Lower lobe of right lung (tissue), 2 donors: Measurements from ENCODE around the gene STAG1. TPM values are rescaled to one million over a fixed set of nuclear protein-coding genes. Genes with fewer than 3 reads are reported as not detected.
"Not testable (repeated sequence)": the region's sequence is repeated elsewhere in the genome, so short reads cannot be mapped to it uniquely, and the experiment has no call there.

ENCODE experiments used
- ATAC-seq, 2 donors: fragments of 200-7000 bp; cut with Tn5 transposase; one replicate each; pipeline ENCODE4 v1.9.1; 2020 to 2022; ENCODE audit warnings: mild to moderate bottlenecking in 2 of 2, moderate library complexity in 2 of 2
- DNase-seq: peaks from one replicate; pipeline ENCODE4 v3.0.0-alpha.2; 2020
- H3K27ac ChIP-seq: fragments of 200-600 bp; one replicate; pipeline ENCODE4 v1.8.0; 2022
- H3K27me3 ChIP-seq: fragments of 200-600 bp; one replicate; pipeline ENCODE4 v1.8.0; 2022; ENCODE audit warnings: low read depth
- H3K36me3 ChIP-seq: fragments of 200-600 bp; one replicate; pipeline ENCODE4 v1.8.0; 2022; ENCODE audit warnings: mild to moderate bottlenecking
- H3K4me1 ChIP-seq: fragments of 200-600 bp; one replicate; pipeline ENCODE4 v1.8.0; 2022
- H3K4me3 ChIP-seq: fragments of 200-600 bp; one replicate; pipeline ENCODE4 v1.8.0; 2022; ENCODE audit warnings: mild to moderate bottlenecking
- H3K9me3 ChIP-seq: fragments of 200-600 bp; one replicate; pipeline ENCODE4 v1.8.0; 2022
- intact Hi-C: fragments of 100-400 bp; cut with DNase I; formaldehyde crosslinking; loops from one replicate; pipeline ENCODE4 v1.11.0; 2022
- total RNA-seq: library from RNA; stranded (reverse); fragmentation: NEBNext Ultra II Directional; extraction: Animal tissue kit (Norgen Biotek cat#: 25700); gene quantifications from one replicate; pipeline ENCODE4 v1.2.1, GENCODE V29; 2021
- TF ChIP-seq, protein P1 (sequence below): fragments of 200-600 bp; IDR thresholded peaks from one replicate; pipeline ENCODE4 v1.8.0; 2022; ENCODE audit warnings: antibody characterized with exemption, mild to moderate bottlenecking
- donor health status: DM: no; HTN: yes; CAD: no; lungs with severe emphysema.

Gene STAG1
- total RNA-seq, 1 donor from 2014 or later, result 41.3 TPM

DNA sequence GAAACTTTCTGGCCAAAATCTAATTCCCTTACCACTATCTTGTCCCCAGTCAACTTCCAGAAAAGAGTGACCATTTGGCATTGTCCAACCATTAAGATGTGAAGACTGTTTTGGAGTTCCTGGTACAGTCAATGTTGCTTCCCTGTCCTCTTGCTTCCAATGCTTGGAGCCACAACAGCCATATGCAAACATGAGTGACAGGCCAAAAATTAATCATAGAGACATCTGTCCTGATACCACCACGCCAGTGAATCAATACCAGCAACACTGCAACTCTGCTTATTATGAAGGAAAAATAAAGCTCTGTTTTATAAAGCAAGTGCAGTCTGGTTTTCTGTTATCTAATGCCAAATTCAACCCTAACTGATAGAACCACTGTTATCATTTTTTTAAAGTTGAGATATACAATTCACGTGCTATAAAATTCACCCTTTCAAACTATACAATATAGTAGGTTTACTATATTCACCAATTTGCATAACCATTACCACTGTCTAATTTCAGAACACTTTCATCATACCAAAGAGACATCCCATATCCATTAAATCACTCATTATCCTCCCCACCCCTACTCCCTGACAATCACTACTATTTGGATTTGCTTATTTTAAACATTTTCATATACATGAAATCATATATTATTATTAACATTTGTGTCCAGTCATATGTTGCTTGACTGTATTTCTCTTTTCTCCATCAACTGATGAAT is 76.9 kb downstream of the STAG1 start:
- no peaks in the 10 kb centered on the region for H3K27me3 ChIP-seq
- TF ChIP-seq, protein P1, sequence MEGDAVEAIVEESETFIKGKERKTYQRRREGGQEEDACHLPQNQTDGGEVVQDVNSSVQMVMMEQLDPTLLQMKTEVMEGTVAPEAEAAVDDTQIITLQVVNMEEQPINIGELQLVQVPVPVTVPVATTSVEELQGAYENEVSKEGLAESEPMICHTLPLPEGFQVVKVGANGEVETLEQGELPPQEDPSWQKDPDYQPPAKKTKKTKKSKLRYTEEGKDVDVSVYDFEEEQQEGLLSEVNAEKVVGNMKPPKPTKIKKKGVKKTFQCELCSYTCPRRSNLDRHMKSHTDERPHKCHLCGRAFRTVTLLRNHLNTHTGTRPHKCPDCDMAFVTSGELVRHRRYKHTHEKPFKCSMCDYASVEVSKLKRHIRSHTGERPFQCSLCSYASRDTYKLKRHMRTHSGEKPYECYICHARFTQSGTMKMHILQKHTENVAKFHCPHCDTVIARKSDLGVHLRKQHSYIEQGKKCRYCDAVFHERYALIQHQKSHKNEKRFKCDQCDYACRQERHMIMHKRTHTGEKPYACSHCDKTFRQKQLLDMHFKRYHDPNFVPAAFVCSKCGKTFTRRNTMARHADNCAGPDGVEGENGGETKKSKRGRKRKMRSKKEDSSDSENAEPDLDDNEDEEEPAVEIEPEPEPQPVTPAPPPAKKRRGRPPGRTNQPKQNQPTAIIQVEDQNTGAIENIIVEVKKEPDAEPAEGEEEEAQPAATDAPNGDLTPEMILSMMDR, result no peak
- ATAC-seq, result no peak
- peaks cover 16% of the 10 kb centered on the region for H3K4me1 ChIP-seq
- DNase-seq, result no peak
- H3K36me3 ChIP-seq, result no peaks in the 10 kb centered on the region
- intact Hi-C loops, result no loop called here
- H3K27ac ChIP-seq, result no peak overlapping the region
- no peak overlapping the region for H3K4me3 ChIP-seq
- H3K9me3 ChIP-seq, result no peaks in the 10 kb centered on the region

DNA sequence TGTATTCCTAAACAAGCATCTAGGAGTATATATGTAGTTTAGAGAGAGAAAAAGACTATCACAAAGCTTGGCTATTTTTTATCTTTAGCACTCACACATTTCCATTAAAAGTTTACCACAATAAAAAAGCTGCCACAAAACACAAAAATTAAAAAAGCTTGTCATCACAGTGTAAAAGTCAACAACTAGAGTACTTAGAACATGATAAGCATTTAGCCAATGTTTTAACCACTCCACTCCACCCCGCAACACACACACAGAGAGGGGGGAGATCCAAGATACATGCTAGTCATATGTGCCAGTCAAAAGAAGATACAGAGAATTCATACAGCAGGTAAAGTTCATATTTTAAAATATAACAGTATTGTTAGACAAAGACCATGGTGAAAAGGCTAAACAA is 79.7 kb downstream of the STAG1 start:
- peaks cover 16% of the 10 kb centered on the region for H3K4me1 ChIP-seq
- no peaks in the 10 kb centered on the region for H3K36me3 ChIP-seq
- no peaks in the 10 kb centered on the region for H3K27me3 ChIP-seq
- TF ChIP-seq, protein P1, result no peak
- no peaks in the 10 kb centered on the region for H3K9me3 ChIP-seq
- no peak overlapping the region for H3K27ac ChIP-seq
- DNase-seq (no peak), ATAC-seq (peak in 1 of 2 donors; percentile 65)
- intact Hi-C loops, result no loop called here
- H3K4me3 ChIP-seq, result no peak overlapping the region

DNA sequence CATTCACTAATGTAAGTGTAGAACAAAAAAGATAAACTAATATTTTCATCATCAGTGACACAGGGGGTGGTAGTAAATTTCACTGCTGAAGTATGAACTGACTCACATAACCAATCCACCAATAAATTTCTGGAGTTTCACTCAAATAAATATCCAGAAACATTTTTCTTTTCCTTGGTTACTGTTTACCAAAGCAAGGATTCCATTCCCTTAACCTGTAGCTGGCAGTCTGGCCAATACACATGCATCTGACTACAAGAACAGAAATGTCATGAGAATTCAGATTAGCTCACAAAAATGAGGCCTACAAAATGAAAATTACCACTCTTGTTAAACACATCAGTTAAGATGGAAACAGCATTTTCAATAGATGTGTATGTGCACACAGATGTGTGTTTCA is 80.3 kb downstream of the STAG1 start:
- Histone ChIP-seq H3K9me3 (no peaks in the 10 kb centered on the region), H3K4me3 (no peak overlapping the region), H3K4me1 (peaks cover 16% of the 10 kb centered on the region), H3K27ac (no peak overlapping the region), H3K36me3 (no peaks in the 10 kb centered on the region), H3K27me3 (no peaks in the 10 kb centered on the region)
- intact Hi-C loops, result no loop called here
- DNase-seq, result no peak
- TF ChIP-seq, protein P1, result no peak
- ATAC-seq, result no peak

DNA sequence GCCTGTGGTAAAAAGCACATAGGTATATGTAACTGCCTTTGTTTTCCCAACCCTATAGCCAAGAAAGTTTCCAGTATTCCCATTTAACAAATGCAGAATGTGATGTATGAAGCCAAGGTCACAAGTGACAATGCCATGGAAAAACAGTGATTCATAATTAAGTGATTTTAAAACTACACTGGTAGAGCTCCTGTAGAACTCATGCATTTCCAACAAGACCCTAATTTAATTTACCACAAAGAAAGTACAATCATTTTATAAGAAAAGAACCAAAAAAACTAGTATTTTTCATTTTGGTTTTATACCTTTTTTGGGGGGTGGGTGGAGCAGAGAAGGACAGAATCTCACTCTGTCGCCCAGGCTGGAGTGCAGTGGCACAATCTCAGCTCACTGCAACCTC is 82.0 kb downstream of the STAG1 start:
- Histone ChIP-seq H3K27me3 (no peaks in the 10 kb centered on the region), H3K4me1 (peaks cover 9% of the 10 kb centered on the region), H3K27ac (no peak overlapping the region), H3K36me3 (no peaks in the 10 kb centered on the region), H3K4me3 (no peak overlapping the region), H3K9me3 (no peaks in the 10 kb centered on the region)
- intact Hi-C loops, result no loop called here
- DNase-seq (no peak), ATAC-seq (no peak)
- TF ChIP-seq, protein P1, result no peak

DNA sequence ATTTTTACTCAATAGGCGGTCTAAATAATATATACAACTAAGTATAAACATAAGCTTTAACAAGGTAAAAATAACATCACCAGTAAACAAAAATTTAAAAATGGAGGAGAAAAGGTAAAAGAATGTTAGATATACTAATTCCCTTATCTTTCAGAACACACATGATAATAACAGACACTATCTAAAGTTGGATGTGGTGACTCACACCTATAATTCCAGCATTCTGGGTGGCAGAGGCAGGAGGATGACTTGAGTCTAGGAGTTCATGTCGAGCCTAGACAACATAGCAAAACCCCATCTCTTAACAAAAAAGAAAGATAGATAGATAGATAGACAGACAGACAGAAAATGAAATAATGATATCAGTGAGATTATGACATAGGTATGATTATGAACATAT is 85.1 kb downstream of the STAG1 start:
- intact Hi-C loops, result no loop called here
- no peaks in the 10 kb centered on the region for H3K36me3 ChIP-seq
- ATAC-seq, result no peak

DNA sequence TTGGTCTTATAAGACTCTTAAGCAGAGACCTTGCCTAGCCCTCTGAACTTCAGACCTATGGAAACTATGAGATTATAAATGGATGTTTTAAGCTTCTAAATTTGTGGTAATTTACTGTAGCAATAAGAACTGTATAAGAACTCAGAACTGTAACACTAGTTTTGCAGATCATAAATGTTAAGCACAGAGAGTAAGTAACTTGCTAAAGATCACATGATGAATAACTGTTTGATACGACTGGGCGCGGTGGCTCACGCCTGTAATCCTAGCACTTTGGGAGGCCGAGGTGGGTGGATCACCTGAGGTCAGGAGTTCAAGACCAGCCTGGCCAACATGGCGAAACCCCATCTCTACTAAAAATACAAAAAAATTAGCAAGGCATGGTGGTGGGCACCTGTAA is 85.9 kb downstream of the STAG1 start:
- H3K4me1 ChIP-seq, H3K27ac ChIP-seq, H3K27me3 ChIP-seq, H3K4me3 ChIP-seq, intact Hi-C loops, ATAC-seq, DNase-seq, H3K36me3 ChIP-seq, H3K9me3 ChIP-seq: not testable (repeated sequence)

More for the DNA sequence above, 85.1 kb downstream of the STAG1 start:
- no peaks in the 10 kb centered on the region for H3K9me3 ChIP-seq
- no peaks in the 10 kb centered on the region for H3K4me1 ChIP-seq
- no peak overlapping the region for H3K27ac ChIP-seq
- no peak overlapping the region for H3K4me3 ChIP-seq
- TF ChIP-seq, protein P1, result no peak
- DNase-seq, result no peak
- H3K27me3 ChIP-seq, result no peaks in the 10 kb centered on the region
